ENCODE measurements around the gene EEF1A1. TPM values are rescaled to one million over a fixed set of nuclear protein-coding genes. Genes with fewer than 3 reads are reported as not detected.

Gene EEF1A1
- total and polyA plus RNA-seq, 3 donors from 2014 or later, result 2,869 to 5,086 (median 5,046) TPM

DNA sequence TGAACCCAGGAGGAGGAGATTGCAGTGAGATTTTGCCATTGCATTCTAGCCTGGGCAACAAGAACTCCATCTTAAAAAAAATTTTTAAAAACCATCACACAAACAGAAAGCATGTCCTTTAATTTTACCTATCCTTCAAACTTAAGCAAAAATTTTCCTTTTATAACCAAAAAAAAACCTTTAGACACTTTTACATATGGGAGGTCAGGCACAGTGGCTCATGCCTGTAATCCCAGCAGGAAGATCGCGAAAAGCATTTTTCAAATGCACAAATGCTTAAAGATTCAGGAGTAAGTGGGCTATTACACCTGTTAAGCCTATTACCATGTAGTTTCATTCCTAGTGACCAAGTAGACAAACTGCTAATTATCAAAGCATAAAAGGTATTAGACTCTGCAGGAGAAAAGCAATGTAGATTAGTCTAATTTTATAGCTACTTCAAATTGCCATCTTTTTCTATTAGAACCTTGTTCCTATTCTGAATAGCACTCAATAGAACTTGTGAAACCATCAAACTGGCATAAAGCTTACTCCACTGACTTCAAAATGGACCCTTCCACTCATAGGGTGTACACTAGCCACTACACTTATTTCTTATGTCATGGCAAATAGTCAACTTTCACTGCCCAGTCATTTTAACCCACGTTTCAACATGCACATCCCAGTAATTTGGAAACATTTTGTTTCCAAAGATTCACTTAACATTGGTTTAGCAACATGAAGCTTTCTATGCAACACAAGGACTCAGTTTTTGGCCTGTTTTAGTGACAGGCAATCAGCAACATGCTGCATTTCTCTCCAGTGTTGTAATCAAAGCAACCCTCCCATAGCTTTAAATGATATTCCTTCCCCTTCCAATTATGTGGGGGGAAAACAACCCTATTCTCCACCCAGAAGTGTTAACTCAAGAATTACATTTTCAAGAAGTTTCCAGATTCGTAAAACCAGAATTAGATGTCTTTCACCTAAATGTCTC is 4.0 kb downstream of the EEF1A1 start:
- TF ChIP-seq, protein P1, sequence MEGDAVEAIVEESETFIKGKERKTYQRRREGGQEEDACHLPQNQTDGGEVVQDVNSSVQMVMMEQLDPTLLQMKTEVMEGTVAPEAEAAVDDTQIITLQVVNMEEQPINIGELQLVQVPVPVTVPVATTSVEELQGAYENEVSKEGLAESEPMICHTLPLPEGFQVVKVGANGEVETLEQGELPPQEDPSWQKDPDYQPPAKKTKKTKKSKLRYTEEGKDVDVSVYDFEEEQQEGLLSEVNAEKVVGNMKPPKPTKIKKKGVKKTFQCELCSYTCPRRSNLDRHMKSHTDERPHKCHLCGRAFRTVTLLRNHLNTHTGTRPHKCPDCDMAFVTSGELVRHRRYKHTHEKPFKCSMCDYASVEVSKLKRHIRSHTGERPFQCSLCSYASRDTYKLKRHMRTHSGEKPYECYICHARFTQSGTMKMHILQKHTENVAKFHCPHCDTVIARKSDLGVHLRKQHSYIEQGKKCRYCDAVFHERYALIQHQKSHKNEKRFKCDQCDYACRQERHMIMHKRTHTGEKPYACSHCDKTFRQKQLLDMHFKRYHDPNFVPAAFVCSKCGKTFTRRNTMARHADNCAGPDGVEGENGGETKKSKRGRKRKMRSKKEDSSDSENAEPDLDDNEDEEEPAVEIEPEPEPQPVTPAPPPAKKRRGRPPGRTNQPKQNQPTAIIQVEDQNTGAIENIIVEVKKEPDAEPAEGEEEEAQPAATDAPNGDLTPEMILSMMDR (IDR thresholded peaks at IDR 0.05), result no peak
- WGBS, 2 donors, result 62 to 68% methylated on average over 4 of the region's 4 CpGs

DNA sequence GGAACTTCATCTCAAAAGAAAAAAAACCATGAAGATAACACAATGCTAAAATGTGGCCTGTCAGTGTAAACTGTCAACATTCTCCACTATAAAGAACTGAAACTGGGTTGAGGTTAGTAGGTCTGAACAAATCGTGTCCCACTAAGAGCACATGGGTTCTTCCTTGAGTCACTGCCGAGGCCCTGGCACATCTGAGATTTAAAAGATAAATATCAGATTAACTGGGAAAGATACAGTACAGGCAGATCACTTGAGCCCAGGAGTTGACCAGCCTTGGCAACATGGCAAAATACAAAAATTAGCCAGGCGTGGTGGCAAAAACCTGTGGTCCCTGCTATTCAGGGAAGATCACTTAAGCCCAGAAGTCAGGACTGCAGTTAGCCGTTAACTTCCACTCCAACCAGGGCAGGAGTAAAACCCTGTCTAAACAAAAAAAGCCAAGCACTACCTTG is 5.6 kb downstream of the EEF1A1 start:
- Histone ChIP-seq H3K9me3 (no peaks in the 10 kb centered on the region), H3K36me3 (ENCODE audit: low read depth, missing control alignments) (no peaks in the 10 kb centered on the region), H3K4me1 (peaks cover 33% of the 10 kb centered on the region), H3K27ac (peak overlapping the region in 1 of 2 donors; percentile 32), H3K4me3 (no peak overlapping the region), H3K27me3 (no peaks in the 10 kb centered on the region)
- TF ChIP-seq, protein P1 (IDR thresholded peaks at IDR 0.05), result no peak
- TF ChIP-seq POLR2A (IDR thresholded peaks at IDR 0.05), result no peak
- 26 to 37% methylated on average over 4 of the region's 4 CpGs for WGBS, 2 donors
- DNase-seq, result no peak
- intact Hi-C loops (cut with DNase I; ENCODE audit: low total_unique reads), result no loop called here

More for the DNA sequence above, 4.0 kb downstream of the EEF1A1 start:
- no peak for DNase-seq
- Histone ChIP-seq H3K27me3 (no peaks in the 10 kb centered on the region), H3K36me3 (ENCODE audit: low read depth, missing control alignments) (no peaks in the 10 kb centered on the region), H3K4me1 (peaks cover 34% of the 10 kb centered on the region), H3K9me3 (no peaks in the 10 kb centered on the region), H3K4me3 (no peak overlapping the region), H3K27ac (peak overlapping the region in 1 of 2 donors; percentile 32)
- intact Hi-C loops (cut with DNase I; ENCODE audit: low total_unique reads), result no loop called here

DNA sequence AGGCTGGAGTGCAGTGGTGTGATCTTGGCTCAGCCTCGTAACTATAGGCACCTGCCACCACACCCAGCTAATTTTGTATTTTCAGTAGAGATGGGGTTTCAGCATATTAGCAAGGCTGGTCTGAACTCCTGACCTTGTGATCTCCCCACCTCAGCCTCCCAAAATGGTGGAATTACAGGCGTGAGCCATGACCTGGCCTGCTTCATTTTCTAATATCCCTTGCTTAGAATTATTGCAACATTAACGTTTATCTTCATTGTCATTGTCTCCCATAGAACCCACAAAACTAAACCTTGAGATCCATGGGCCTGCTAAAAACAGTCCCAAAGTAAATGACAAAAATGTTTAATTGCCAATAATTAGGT is 6.1 kb downstream of the EEF1A1 start:
- H3K9me3 ChIP-seq, result no peaks in the 10 kb centered on the region
- no peak overlapping the region for H3K4me3 ChIP-seq
- no peak for DNase-seq
- no peaks in the 10 kb centered on the region for H3K27me3 ChIP-seq
- WGBS, 2 donors, result 60 to 65% methylated on average over 3 of the region's 3 CpGs
- no peaks in the 10 kb centered on the region for H3K36me3 ChIP-seq (ENCODE audit: low read depth, missing control alignments)
- no peak for TF ChIP-seq POLR2A (IDR thresholded peaks at IDR 0.05)
- TF ChIP-seq, protein P1 (IDR thresholded peaks at IDR 0.05), result no peak
- peaks cover 33% of the 10 kb centered on the region for H3K4me1 ChIP-seq
- intact Hi-C loops (cut with DNase I; ENCODE audit: low total_unique reads), result no loop called here
- H3K27ac ChIP-seq, result peak overlapping the region in 1 of 2 donors; percentile 32

DNA sequence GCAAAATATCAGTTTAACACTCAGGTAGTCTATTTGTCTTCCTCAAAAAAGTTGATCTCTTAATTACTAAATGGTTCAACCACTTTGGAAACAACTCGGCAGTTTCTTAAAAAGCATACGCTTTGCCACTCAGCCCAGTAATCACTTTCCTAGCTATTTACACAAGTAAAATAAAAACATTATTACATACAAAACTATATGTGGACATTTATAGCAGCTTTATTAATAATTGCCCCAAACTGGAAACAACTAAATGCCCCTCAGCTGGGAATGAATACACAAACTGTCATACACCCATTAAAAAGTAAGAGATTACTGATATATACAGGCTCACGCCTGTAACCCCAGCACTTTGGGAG is 7.4 kb downstream of the EEF1A1 start:
- intact Hi-C loops (cut with DNase I; ENCODE audit: low total_unique reads), result no loop called here
- H3K27me3 ChIP-seq, result no peaks in the 10 kb centered on the region
- no peak for TF ChIP-seq POLR2A (IDR thresholded peaks at IDR 0.05)
- TF ChIP-seq, protein P1 (IDR thresholded peaks at IDR 0.05), result no peak
- no peaks in the 10 kb centered on the region for H3K9me3 ChIP-seq
- peaks cover 22% of the 10 kb centered on the region for H3K4me1 ChIP-seq
- H3K36me3 ChIP-seq (ENCODE audit: low read depth, missing control alignments), result no peaks in the 10 kb centered on the region
- H3K4me3 ChIP-seq, result no peak overlapping the region
- 75 to 80% methylated on average over 3 of the region's 3 CpGs for WGBS, 2 donors
- H3K27ac ChIP-seq, result no peak overlapping the region
- DNase-seq, result no peak

Measured in testis (tissue), 3 donors.